ENCODE data around the gene IVD. TPM values are rescaled to one million over a fixed set of nuclear protein-coding genes. Genes with fewer than 3 reads are reported as not detected.

The IVD gene
- total and polyA plus RNA-seq, 2 of the 8 experiments (the other 6 are each of a cell fraction or from before 2014, with no cell fraction given) = 55.2 to 78.8 TPM

- no peak overlapping the region for H3K23ac ChIP-seq (ENCODE audit: insufficient read length)
- ChIA-PET POLR2A (ENCODE audit: partially characterized antibody) (interaction anchor here (2.2 kb wide), 1 partner anchor 9 kb away, joined by 7 read pairs; no protein-coding TSS in a partner anchor), CTCF (ENCODE audit: partially characterized antibody) (interaction anchor here (0.9 to 1.1 kb wide), 2 partner anchors 20 to 37 kb away, joined by 3 read pairs; no protein-coding TSS in a partner anchor)
- 86% methylated on average over 3 of the region's 3 CpGs; no CpG with 5 or more reads in 1 of the 2 experiments for WGBS, 2 experiments (ENCODE audit: extremely low coverage in 1 of 2, insufficient coverage in 1 of 2, insufficient read length in 1 of 2, insufficient replicate concordance in 2 of 2, low coverage in 1 of 2, low lambda C conversion rate in 2 of 2, missing lambda C conversion rate in 1 of 2)
- no peak overlapping the region for H2BK120ac ChIP-seq (replicated peaks; ENCODE audit: low read depth, low read length)
- DNase-seq (ENCODE audit: low read depth in 1 of 2, low spot score in 2 of 2) (no peak), FAIRE-seq (no peak)
- no peak overlapping the region for H3K56ac ChIP-seq (replicated peaks; ENCODE audit: insufficient read length, low read depth, low read length)
- peaks cover 19 to 24% of the 10 kb centered on the region in 2 experiments for H4K20me1 ChIP-seq (replicated peaks in 1 of 2; ENCODE audit: control insufficient read depth in 1 of 2, insufficient read depth in 2 of 2, low read length in 2 of 2)
- no peak overlapping the region for H3K4me3 ChIP-seq (ENCODE audit: extremely low read depth in 1 of 4, insufficient read depth in 2 of 4, low read depth in 3 of 4, low read length in 4 of 4)
- no peaks in the 10 kb centered on the region for H3K27me3 ChIP-seq (replicated peaks in 1 of 4; ENCODE audit: control insufficient read depth in 3 of 4, extremely low read depth in 1 of 4, insufficient read depth in 3 of 4, low read length in 3 of 4)
- no peak overlapping the region for H3K4me2 ChIP-seq (ENCODE audit: insufficient read depth in 1 of 2, low read depth in 2 of 2, low read length in 2 of 2)
- no peak overlapping the region for H3K18ac ChIP-seq (ENCODE audit: extremely low read depth, low read length)
- no peak overlapping the region for H3K4ac ChIP-seq (replicated peaks; ENCODE audit: insufficient read length, low read depth, low read length)
- H2BK15ac ChIP-seq (ENCODE audit: low read length) = no peak overlapping the region
- H4K91ac ChIP-seq (replicated peaks; ENCODE audit: insufficient read length, low read length) = no peak overlapping the region
- no peak overlapping the region for H3K27ac ChIP-seq (ENCODE audit: low read depth, low read length)
- H2AK5ac ChIP-seq (ENCODE audit: low read depth, low read length) = no peak overlapping the region
- no peak overlapping the region for H3K9ac ChIP-seq (replicated peaks in 1 of 4; ENCODE audit: extremely low read depth in 1 of 4, low read depth in 3 of 4, low read length in 3 of 4)
- peaks cover 0 to 19% of the 10 kb centered on the region in 2 experiments; a peak in 2 of 4 replicates for H3K79me2 ChIP-seq (ENCODE audit: control insufficient read depth in 1 of 2, insufficient read depth in 2 of 2, low read length in 2 of 2)
- H2BK5ac ChIP-seq (ENCODE audit: low read depth, low read length) = no peak overlapping the region; the same call in 1 of the 2 replicates
- H3K4me1 ChIP-seq (replicated peaks in 1 of 4; ENCODE audit: control insufficient read depth in 3 of 4, insufficient read depth in 4 of 4, low read length in 3 of 4) = no peaks in the 10 kb centered on the region; a peak in 1 of 7 replicates
- H3K79me1 ChIP-seq (ENCODE audit: low read depth, low read length) = peaks cover 16% of the 10 kb centered on the region
- H2AFZ ChIP-seq (ENCODE audit: low read length) = no peak overlapping the region
- H3K14ac ChIP-seq (ENCODE audit: insufficient read length) = no peak overlapping the region
- H2BK20ac ChIP-seq (ENCODE audit: low read length) = no peak overlapping the region
- peaks cover 26 to 70% (median 52%) of the 10 kb centered on the region in 4 experiments for H3K36me3 ChIP-seq (ENCODE audit: control insufficient read depth in 2 of 4, insufficient read depth in 4 of 4, low read length in 3 of 4)
- H2BK12ac ChIP-seq (ENCODE audit: low read depth, low read length) = no peak overlapping the region
- no peaks in the 10 kb centered on the region for H3K23me2 ChIP-seq (ENCODE audit: low read depth, low read length)
- H4K5ac ChIP-seq (ENCODE audit: insufficient read length, low read depth, low read length) = no peak overlapping the region
- no peaks in the 10 kb centered on the region for H3K9me3 ChIP-seq (ENCODE audit: insufficient read depth in 2 of 2, low read depth in 1 of 2, low read length in 1 of 2)
- H4K8ac ChIP-seq (ENCODE audit: extremely low read depth, insufficient read depth, low read length) = no peak overlapping the region
- TF ChIP-seq KDM5A (IDR thresholded peaks at IDR 0.05; ENCODE audit: low read length) (no peak), SP4 (IDR thresholded peaks at IDR 0.05; ENCODE audit: low read length) (no peak), MAFK (IDR thresholded peaks at IDR 0.05; ENCODE audit: low read depth, low read length) (no peak), ZNF274 (IDR thresholded peaks at IDR 0.05; ENCODE audit: borderline replicate concordance, extremely low read depth, low read length) (no peak), BRCA1 (IDR thresholded peaks at IDR 0.05; ENCODE audit: low read depth, low read length) (no peak), KDM4A (IDR thresholded peaks at IDR 0.05; ENCODE audit: low read depth, low read length, severe bottlenecking) (no peak), CTBP2 (IDR thresholded peaks at IDR 0.05; ENCODE audit: borderline replicate concordance, insufficient read depth, insufficient read length, low read length) (no peak), ASH2L (IDR thresholded peaks at IDR 0.05; ENCODE audit: low read length) (no peak), SIN3A (conservative IDR thresholded peaks at IDR 0.05 in 1 of 2, IDR thresholded peaks at IDR 0.05 in 1 of 2; ENCODE audit: low read depth in 1 of 2, low read length in 2 of 2) (no peak), CBX8 (IDR thresholded peaks at IDR 0.05; ENCODE audit: borderline replicate concordance, low read depth, low read length) (no peak), SUZ12 (IDR thresholded peaks at IDR 0.05; ENCODE audit: low read length) (no peak), JUND (IDR thresholded peaks at IDR 0.05; ENCODE audit: low read length) (no peak)
Measured at GRCh38 chr15:40464595-40465185, 59.1 kb downstream of the IVD start.
